Dendritic cell treated with granulocyte-macrophage colony-stimulating factor and Interleukin-4, amounts not matched to agents 40 ng/mL and 50 ng/mL, for 4 days (primary cell): Measurements from ENCODE around the gene POLR2E.

Experiments used
- H3K27ac Mint-ChIP-seq: one replicate; pipeline ENCODE4 v1.8.0; 2022; ENCODE audit warnings: mild to moderate bottlenecking, mixed read lengths
- H3K27me3 Mint-ChIP-seq: one replicate; pipeline ENCODE4 v1.8.0; 2022; ENCODE audit warnings: mild to moderate bottlenecking, mixed read lengths
- H3K36me3 Mint-ChIP-seq: one replicate; pipeline ENCODE4 v1.8.0; 2022; ENCODE audit warnings: low read depth, mixed read lengths
- H3K4me1 Mint-ChIP-seq: one replicate; pipeline ENCODE4 v1.8.0; 2022; ENCODE audit warnings: low read depth, mixed read lengths
- H3K4me3 Mint-ChIP-seq: one replicate; pipeline ENCODE4 v1.8.0; 2022; ENCODE audit warnings: mild to moderate bottlenecking, moderate library complexity, mixed read lengths
- H3K9me3 Mint-ChIP-seq: one replicate; pipeline ENCODE4 v1.8.0; 2022; ENCODE audit warnings: mixed read lengths
- intact Hi-C: fragments of 100-400 bp; cut with micrococcal nuclease; formaldehyde crosslinking; loops from one replicate; pipeline ENCODE4 v1.15.0; 2022

The POLR2E gene

DNA sequence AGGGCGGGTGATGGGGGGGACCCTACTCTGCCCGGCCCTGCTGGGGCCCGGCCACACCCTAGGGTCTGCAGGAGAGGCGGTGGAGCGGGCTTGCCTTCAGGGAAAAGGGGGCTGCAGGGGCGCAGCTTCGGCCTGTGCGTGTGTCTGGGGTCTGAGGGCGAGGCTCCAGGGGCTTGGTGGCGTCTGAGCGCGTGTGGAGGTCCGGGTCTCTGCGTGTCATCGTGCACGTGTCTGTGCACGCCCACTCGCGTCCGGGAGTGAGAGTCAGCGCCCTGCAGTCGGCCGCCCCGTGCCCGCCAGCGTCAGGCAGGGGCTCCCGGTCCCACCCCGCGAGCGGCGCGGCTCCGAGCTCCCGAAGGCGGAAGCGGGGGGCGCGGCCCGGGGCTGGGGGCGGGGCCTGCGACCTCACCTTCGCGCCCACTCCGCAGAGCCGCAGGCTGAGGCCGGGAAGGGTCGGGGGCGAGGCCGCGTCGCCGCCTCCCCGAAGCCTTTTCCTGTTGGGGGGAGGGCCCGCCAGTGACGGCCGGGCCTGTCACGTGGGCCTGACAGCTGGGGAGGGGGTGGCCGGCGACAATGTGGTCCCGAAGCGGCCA lies 28.3 kb downstream of the POLR2E start, which contains the start of gene ARHGAP45:
Gene ARHGAP45, plus strand, starts transcription at position 420 of the 593 bp plus-strand sequence. CDS start 239 bp downstream, outside the sequence.
- intact Hi-C loops, result loop anchor here (5.0 kb wide), 2 partner anchors 35 to 45 kb away; partner anchors contain the start of genes GPX4, RNU6-2 and TMEM259
- peak within 1 kb of the TSS; percentile 91 for H3K27ac Mint-ChIP-seq
- no peaks in the 10 kb centered on the region for H3K9me3 Mint-ChIP-seq
- H3K27me3 Mint-ChIP-seq, result peaks cover 4% of the 10 kb centered on the region
- peaks cover 58% of the 10 kb centered on the region for H3K36me3 Mint-ChIP-seq
- H3K4me3 Mint-ChIP-seq, result peak within 1 kb of the TSS; percentile 97
- peaks cover 51% of the 10 kb centered on the region for H3K4me1 Mint-ChIP-seq

DNA sequence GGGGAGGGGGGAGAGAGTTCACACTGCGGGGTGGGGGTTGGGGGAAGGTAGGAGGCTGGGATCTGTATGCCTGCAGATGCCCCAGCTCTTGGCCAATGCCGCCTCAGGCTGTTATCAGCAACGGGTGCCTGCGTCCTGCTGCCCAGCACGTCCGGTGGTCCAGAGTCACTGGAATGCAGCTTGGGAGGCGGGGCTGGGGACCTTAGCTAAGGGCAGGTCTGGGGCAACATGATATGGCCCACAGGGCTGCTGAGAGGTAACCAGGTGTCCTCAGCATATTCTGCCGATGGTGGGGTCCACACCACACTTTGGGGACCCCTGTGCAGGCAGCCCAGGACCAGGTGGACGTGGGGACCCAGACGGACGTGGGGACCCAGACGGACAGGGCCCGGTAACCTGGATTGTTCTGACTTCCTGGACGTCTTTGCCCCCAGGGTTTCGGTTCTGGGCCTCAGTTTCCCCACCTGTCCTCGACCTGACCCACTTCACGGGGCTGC lies 28.9 kb downstream of the POLR2E start:
- peak overlapping the region; percentile 91 for H3K27ac Mint-ChIP-seq
- H3K36me3 Mint-ChIP-seq, result peaks cover 58% of the 10 kb centered on the region
- H3K4me1 Mint-ChIP-seq, result peaks cover 47% of the 10 kb centered on the region
- peaks cover 4% of the 10 kb centered on the region for H3K27me3 Mint-ChIP-seq
- no peaks in the 10 kb centered on the region for H3K9me3 Mint-ChIP-seq
- peak overlapping the region; percentile 97 for H3K4me3 Mint-ChIP-seq
- intact Hi-C loops, result loop anchor here (5.0 kb wide), 2 partner anchors 36 to 44 kb away; partner anchors contain the start of genes GPX4, RNU6-2 and TMEM259

DNA sequence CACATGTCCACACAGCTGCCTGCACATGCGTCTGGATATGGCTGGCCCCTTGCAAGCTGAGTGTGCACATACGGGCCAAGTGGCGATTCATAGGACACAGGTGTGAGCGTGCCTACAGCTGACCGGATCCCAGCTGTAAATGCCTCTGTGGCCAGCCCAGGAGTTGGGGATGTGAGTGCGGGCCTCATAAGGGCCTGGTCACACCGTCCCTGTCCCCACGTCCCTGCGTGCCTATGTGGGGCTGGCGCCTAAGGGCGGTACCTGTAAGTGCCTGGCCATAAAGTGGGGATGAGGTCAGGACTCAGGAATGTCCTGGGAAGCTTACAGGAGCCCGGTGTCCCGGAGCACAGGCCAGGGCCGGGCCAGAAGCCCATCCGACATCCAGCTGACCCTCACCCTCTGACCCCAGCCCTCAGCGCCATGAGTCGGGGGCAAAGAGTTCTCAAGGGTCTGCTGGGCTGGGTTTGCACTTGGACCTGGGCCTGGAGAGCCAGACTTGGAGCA lies 29.5 kb downstream of the POLR2E start:
- peak overlapping the region; percentile 54 for H3K4me3 Mint-ChIP-seq
- peak overlapping the region; percentile 91 for H3K27ac Mint-ChIP-seq
- peaks cover 54% of the 10 kb centered on the region for H3K36me3 Mint-ChIP-seq
- H3K4me1 Mint-ChIP-seq, result peaks cover 47% of the 10 kb centered on the region
- intact Hi-C loops, result loop anchor here (5.0 kb wide), 2 partner anchors 37 to 43 kb away; partner anchors contain the start of genes GPX4, RNU6-2 and TMEM259
- no peaks in the 10 kb centered on the region for H3K9me3 Mint-ChIP-seq
- H3K27me3 Mint-ChIP-seq, result peaks cover 4% of the 10 kb centered on the region

DNA sequence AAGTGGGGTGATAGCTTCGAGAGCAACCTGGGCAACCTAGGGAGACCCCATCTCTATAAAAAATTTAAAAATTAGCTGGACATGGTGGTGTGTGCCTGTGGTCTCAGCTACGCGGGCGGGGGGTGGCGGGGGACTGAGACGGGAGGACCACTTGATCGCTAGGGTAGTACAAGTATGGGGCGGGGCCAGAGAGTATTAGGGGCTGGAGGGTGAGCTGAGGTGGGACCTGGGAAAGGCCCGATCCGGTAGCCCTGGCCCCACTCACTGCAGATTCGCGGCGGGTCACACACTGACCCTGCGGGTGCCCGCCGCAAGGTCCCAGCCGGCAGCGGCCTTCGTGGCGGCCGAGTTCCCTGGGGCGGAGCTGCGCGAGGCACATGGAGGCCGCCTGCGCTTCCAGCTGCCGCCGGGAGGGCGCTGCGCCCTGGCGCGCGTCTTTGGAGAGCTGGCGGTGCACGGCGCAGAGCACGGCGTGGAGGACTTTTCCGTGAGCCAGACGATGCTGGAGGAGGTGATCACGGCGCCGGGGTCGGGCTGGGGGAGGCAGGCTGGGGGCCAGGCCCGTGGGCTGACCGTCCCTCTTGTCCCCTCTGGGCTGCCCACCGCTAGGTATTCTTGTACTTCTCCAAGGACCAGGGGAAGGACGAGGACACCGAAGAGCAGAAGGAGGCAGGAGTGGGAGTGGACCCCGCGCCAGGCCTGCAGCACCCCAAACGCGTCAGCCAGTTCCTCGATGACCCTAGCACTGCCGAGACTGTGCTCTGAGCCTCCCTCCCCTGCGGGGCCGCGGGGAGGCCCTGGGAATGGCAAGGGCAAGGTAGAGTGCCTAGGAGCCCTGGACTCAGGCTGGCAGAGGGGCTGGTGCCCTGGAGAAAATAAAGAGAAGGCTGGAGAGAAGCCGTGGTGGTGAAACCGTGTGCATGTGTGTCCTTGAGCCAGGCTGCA lies 30.2 kb downstream of the POLR2E start:
- Mint-ChIP-seq H3K27ac (peak overlapping the region; percentile 41), H3K36me3 (peaks cover 47% of the 10 kb centered on the region), H3K4me3 (no peak overlapping the region), H3K9me3 (no peaks in the 10 kb centered on the region), H3K4me1 (peaks cover 47% of the 10 kb centered on the region), H3K27me3 (peaks cover 4% of the 10 kb centered on the region)
- intact Hi-C loops, result loop anchor here (5.0 kb wide), 2 partner anchors 37 to 43 kb away; partner anchors contain the start of genes GPX4, RNU6-2 and TMEM259

DNA sequence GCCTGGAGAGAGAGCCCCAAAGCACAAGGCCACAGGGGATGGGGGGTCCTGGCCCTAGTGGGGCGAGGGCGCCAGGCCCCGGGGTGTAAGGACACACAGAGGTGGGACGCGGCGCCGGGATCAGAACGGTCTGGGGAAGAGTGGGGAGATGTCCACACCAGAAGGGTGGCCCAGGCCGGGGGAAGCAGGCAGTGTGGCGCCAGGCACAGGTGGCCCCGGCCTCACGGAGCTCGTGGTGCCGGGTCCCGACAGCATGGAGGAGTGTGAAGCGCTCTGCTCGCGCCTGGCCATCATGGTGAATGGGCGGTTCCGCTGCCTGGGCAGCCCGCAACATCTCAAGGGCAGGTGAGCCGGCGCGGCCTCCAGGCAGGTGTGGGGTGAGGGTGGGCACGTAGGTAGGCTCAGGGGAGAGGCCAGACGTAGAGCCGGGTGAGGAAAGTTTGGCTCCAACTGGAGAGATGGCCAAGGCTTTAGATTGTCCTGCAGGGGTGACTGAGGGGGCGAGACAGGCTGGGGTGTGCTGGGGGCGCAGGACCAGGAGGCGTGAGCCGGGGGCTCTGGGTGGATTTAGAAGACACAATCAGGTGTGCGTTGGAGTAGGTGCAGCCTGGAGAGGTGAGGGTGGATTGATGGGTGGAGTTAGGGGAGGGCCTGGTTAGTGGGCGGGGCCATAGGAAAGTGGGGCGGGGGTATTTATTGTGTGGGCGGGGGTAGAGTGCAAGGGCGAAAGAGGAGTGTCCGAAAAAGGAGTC lies 31.1 kb downstream of the POLR2E start:
- peaks cover 44% of the 10 kb centered on the region for H3K36me3 Mint-ChIP-seq
- no peaks in the 10 kb centered on the region for H3K9me3 Mint-ChIP-seq
- peak overlapping the region; percentile 41 for H3K27ac Mint-ChIP-seq
- peak overlapping the region; percentile 44 for H3K4me3 Mint-ChIP-seq
- peaks cover 4% of the 10 kb centered on the region for H3K27me3 Mint-ChIP-seq
- peaks cover 42% of the 10 kb centered on the region for H3K4me1 Mint-ChIP-seq
- intact Hi-C loops, result no loop called here

DNA sequence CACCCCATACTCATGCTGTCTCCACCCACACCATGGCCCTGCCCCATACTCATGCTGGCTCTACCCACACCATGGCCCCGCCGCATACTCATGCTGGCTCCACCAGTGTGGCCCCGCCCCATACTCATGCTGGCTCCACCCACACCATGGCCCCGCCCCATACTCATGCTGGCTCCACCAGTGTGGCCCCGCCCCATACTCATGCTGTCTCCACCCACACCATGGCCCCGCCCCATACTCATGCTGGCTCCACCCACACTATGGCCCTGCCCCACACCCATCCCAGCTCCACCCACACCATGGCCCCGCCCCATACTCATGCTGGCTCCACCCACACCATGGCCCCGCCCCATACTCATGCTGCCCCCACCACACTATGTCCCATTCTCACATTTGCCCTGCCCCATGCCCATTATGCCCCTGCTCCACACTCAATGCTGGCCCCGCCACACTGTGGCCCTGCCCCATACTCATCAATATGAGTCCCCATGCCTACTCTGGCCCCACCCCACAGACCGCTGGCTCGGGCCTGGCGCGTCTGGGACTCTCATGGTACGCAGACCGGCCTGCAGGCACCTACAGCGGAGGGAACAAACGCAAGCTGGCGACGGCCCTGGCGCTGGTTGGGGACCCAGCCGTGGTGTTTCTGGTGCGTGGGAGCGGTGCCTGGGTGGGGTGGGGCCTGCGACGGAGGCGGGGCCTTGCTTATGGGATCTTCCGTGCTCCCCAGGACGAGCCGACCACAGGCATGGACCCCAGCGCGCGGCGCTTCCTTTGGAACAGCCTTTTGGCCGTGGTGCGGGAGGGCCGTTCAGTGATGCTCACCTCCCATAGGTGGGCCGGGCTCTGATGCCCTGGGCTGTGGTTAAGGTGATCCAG lies 31.9 kb downstream of the POLR2E start:
- intact Hi-C loops, result no loop called here
- peaks cover 34% of the 10 kb centered on the region for H3K4me1 Mint-ChIP-seq
- H3K27me3 Mint-ChIP-seq, result peaks cover 4% of the 10 kb centered on the region
- H3K36me3 Mint-ChIP-seq, result peaks cover 42% of the 10 kb centered on the region
- H3K9me3 Mint-ChIP-seq, result no peaks in the 10 kb centered on the region
- H3K4me3 Mint-ChIP-seq, result no peak overlapping the region
- H3K27ac Mint-ChIP-seq, result peak overlapping the region; percentile 41

DNA sequence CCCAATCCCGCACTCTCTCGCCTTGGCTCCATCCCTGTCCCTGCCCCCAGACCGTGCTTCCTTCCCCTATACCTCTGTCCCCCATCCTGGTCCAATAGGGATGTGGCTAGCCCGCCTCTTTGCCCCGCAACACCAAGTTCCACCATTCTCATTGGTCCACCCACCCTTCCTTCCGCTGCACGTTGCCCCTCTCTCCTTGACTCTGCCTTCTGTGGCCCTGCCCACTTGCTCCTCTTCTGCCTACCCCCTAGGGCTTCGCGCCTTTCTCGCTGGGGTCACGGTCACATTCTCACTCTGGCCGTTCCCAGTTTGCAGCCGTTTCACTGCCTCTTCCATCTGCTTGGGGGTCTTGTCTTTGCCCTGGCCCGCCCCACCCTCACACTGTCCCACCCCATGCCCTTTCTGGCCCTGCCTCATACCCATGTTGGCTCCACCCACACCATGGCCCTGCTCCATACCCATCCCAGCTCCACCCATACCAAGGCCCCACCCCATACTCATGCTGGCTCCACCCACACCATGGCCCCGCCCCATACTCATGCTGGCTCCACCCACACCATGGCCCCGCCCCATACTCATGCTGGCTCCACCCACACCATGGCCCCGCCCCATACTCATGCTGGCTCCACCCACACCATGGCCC lies 32.7 kb downstream of the POLR2E start:
- H3K27ac Mint-ChIP-seq, result no peak overlapping the region
- peaks cover 34% of the 10 kb centered on the region for H3K4me1 Mint-ChIP-seq
- no peak overlapping the region for H3K4me3 Mint-ChIP-seq
- peaks cover 7% of the 10 kb centered on the region for H3K9me3 Mint-ChIP-seq
- H3K36me3 Mint-ChIP-seq, result peaks cover 42% of the 10 kb centered on the region
- intact Hi-C loops, result no loop called here
- peaks cover 4% of the 10 kb centered on the region for H3K27me3 Mint-ChIP-seq

DNA sequence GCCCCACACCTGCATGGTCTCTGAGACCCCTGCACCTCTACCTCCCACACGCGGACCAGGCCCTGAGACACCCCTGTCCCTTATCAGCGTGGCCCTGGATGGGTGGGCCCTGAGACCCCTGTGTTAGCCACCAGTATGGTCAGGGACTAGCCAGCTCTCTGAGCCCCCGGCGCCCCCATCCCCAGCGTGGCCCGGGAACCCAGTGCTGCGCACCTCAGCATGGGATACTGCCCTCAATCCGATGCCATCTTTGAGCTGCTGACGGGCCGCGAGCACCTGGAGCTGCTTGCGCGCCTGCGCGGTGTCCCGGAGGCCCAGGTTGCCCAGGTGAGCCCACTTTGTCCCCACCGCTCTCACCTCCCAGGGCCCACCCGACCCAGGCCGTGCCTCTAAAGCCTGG lies 33.2 kb downstream of the POLR2E start:
- peaks cover 4% of the 10 kb centered on the region for H3K27me3 Mint-ChIP-seq
- no peak overlapping the region for H3K27ac Mint-ChIP-seq
- H3K36me3 Mint-ChIP-seq, result peaks cover 44% of the 10 kb centered on the region
- H3K4me3 Mint-ChIP-seq, result no peak overlapping the region
- peaks cover 37% of the 10 kb centered on the region for H3K4me1 Mint-ChIP-seq
- intact Hi-C loops, result no loop called here
- peaks cover 7% of the 10 kb centered on the region for H3K9me3 Mint-ChIP-seq

DNA sequence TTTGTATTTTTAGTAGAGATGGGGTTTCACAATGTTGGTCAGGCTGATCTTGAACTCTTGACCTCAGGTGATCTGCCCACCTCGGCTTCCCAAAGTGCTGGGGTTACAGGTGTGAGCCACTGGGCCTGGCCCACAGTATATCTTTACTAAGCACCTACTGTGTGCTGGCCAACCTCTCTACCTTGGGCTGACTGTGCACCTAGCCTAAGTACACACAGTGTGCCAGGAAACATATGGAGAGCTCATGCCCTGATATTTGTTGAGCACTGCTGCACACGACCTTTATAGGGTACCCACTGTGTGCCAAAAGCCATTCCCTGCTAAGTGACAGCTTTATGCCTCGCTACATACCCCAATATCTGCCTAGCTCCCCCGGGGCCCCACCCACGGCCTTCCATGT lies 34.5 kb downstream of the POLR2E start:
- H3K4me3 Mint-ChIP-seq, result no peak overlapping the region
- H3K27me3 Mint-ChIP-seq, result peaks cover 4% of the 10 kb centered on the region
- intact Hi-C loops, result no loop called here
- peaks cover 57% of the 10 kb centered on the region for H3K36me3 Mint-ChIP-seq
- peaks cover 32% of the 10 kb centered on the region for H3K4me1 Mint-ChIP-seq
- no peak overlapping the region for H3K27ac Mint-ChIP-seq
- H3K9me3 Mint-ChIP-seq, result peaks cover 7% of the 10 kb centered on the region

DNA sequence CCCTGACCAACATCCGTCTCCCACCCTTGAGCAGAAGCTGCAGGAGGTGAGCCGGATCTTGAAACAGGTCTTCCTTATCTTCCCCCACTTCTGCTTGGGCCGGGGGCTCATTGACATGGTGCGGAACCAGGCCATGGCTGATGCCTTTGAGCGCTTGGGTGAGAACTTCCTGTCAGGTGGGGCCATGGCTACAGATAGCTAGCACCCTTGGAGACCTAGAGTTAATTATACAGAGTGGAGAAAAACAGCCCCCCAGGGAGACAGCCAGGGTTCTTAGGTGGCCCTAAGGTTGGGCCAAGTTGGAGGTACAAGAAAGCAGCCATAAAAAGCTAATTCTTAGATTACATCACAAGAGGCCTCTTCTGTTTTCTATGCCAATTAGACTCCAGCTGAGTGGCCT lies 37.1 kb downstream of the POLR2E start:
- Mint-ChIP-seq H3K9me3 (peaks cover 7% of the 10 kb centered on the region), H3K27ac (no peak overlapping the region), H3K4me1 (peaks cover 6% of the 10 kb centered on the region), H3K27me3 (no peaks in the 10 kb centered on the region), H3K4me3 (no peak overlapping the region), H3K36me3 (peaks cover 76% of the 10 kb centered on the region)
- intact Hi-C loops, result no loop called here

DNA sequence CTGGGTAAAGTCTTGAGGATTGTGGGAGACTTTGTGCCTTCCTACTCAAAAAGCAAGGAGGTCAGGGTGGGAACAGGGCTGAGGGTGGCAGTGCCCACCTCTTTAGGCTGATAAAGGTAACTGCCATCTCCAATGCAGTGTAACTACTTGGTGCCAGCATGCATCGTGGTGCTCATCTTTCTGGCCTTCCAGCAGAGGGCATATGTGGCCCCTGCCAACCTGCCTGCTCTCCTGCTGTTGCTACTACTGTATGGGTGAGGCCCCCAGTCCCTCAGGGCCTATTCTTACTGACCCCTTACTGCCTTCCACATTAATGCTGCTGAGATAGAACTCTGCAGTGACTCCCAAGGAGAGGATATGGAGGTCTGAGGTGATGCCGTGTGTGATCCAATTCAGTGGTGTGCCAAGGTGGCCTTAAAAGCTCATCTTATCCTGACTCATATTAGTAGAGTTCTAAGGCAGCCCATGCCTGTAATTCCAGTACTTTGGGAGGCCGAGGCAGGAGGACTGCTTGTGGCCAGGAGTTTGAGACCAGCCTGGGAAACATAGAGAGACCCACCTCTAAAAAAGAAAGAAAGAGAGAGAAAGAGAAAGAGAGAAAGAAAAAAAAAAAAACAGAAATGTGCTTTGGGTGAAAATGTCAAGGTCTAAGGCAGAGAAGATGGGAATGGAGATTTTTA lies 37.9 kb downstream of the POLR2E start:
- Mint-ChIP-seq H3K27ac (no peak overlapping the region), H3K4me3 (no peak overlapping the region), H3K4me1 (peaks cover 5% of the 10 kb centered on the region), H3K9me3 (peaks cover 7% of the 10 kb centered on the region), H3K36me3 (peaks cover 80% of the 10 kb centered on the region), H3K27me3 (no peaks in the 10 kb centered on the region)
- intact Hi-C loops, result no loop called here
